ENCODE data around the gene EPHA4.

The EPHA4 gene

DNA sequence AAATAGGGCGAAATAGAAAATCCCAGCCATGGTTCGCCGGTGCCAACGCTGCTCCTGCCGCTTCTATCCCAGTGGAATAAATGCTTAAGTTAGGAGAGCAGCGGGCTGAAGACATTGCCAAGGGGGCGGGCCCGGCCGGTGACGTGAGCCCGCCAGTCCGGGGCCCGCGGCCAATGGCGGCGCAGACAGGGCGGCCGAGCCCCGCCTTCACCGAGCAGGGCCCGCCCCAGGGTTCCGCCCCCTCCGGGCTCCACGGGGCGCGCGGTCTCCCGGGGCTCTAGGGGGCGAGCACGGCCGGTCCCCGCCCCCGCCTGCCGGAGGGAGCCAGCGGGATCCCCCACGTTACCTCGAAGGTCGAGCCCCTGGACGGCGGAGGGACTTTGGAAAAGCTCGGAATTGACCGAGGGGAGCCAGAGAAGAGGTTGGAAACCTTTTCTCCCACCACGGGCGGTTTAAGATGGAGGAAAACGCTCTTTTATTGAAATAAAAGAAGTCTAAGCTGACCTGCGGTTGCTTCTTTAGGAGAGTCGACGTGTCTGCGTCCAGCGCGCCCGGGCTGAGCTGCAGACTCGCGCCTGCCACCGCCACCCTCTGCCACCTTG, at the start of gene EPHA4:
Gene EPHA4 (minus strand): TSS at position 86 of the 602 bp plus-strand sequence. CDS start 56 bp downstream, at position 30.
- DNase-seq = peak; percentile 4 to 20

- DNase-seq = no peak
These were observed 45.9 kb upstream of the EPHA4 start for GRCh38 chr2:221618007-221618406.

GRCh38 chr2:221616561-221616960, 44.5 kb upstream of the EPHA4 start:
- no peak for DNase-seq

DNA sequence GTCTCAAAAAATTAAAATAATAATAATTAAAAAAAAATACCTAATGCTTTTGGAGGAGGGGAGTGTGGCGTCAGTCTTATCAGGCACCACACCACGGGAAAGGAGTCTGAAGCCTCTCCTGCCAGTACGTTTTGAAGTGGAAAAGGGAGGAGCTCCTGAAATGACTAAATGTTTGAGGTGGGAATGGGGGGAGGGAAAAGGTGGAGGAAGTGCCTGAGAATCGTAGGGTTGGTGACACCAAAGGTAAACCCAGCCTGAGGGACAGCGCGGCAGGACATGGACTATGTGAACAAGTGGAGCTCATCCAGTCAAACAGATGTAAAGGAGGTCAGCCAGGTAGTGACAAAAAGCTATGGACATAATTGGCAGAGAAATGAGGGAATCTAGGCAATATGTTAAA, 42.2 kb upstream of the EPHA4 start:
- no peak for DNase-seq

- no peak for DNase-seq
These were observed 40.7 kb upstream of the EPHA4 start for GRCh38 chr2:221612800-221613199.

- no peak for DNase-seq
These were observed 40.1 kb upstream of the EPHA4 start for GRCh38 chr2:221612161-221612560.

DNA sequence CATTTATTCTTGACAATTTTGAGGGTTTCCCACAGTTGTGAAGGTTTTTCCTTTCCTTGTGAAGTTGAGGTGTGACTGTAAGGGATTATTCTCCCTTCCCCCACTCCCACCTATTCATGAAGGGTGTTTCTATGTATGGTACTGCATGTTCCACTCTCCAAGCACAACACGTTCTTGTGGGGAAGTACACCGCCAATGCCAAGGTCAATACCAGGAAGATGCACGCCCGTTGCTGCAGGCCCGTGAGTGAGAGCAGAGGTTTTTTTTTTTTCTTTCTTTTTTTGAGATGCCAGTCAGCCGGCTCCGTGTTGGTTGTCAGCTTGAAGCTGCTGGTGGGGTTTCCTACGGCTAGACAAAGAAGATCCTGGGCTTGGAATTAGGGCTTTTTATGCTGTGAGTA, 38.6 kb upstream of the EPHA4 start:
- no peak for DNase-seq

DNA sequence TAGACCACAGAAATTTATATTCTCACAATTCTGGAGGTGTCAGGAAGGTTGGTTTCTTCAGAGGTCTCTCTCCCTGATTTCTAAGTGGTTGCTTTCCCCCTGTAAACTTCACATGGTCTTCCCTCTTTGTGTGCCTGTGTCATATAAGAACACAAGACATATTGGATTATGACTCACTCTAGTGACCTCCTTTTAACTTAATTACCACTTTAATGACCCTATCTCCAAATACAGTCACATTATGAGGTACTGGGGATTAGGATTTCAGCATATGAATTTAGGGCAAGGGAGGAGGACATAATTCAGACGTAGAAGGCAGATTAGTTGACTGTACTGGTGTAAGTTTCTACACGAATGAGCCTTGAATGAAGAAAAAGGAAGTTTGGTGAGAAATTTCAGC, 38.2 kb upstream of the EPHA4 start:
- no peak for DNase-seq

DNA sequence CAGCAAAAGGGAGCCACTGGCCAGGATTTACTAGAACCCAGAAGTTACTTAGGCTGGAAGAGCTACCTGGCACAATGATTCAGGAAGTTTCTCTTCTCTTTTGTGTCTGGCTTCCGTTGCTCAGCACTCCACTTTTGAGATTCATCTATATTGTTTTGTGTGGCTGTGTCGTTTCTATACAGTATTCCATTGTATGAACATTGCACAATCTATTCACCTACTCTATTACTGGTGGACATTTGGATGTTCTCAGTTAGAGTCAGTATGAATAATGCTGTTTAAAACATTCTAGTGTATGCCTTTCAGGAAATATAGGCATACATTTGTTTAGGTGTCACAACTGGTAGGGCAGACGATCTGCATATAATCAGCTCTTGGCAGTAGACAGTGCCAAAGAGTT, 36.3 kb upstream of the EPHA4 start:
- DNase-seq = no peak

- DNase-seq = no peak
These were observed 34.3 kb upstream of the EPHA4 start for GRCh38 chr2:221606424-221606823.

DNA sequence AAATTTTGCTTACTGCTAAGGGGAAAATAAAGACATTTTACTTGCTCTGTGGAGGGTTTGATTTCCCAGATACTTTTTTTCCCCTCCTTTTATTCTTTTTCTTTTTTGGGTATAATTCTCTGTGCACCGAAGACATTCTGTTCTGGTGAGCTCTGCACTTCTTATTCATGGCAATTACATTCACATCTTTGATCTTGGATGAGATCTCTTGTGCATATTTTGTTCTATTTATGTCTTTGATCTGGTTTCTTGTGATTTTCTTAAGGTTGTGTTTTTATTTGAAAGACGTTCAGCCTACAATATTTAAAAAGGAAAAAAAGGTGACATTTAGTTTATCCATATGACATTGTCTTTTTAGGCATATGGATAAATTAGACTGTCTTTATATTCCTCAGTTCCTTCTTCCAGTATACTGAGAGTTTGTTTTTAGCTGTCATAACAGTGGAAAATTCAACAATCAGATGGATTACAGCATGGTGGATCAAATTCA, 33.7 kb upstream of the EPHA4 start:
- no peak for DNase-seq

- DNase-seq = no peak
These were observed 30.8 kb upstream of the EPHA4 start for GRCh38 chr2:221602938-221603337.

DNA sequence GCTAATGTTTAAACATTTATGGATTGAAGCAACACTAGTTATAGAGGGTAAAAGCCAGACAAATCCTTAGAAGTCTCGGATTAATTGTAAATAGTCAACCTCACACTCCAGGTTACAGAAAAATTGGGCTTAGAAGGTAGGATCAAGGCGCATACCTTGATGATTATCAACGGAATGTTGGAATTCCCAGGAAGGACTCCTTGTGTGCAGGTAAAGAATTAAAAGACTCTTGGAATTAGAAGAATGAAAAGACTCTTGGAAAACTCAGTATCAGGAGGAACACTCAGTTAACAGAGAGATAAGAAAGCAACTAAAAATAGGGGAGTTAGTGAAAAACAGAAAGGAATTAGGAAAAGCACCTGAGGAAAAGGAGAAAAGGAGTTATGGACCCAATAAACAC, 29.3 kb upstream of the EPHA4 start:
- no peak for DNase-seq

DNA sequence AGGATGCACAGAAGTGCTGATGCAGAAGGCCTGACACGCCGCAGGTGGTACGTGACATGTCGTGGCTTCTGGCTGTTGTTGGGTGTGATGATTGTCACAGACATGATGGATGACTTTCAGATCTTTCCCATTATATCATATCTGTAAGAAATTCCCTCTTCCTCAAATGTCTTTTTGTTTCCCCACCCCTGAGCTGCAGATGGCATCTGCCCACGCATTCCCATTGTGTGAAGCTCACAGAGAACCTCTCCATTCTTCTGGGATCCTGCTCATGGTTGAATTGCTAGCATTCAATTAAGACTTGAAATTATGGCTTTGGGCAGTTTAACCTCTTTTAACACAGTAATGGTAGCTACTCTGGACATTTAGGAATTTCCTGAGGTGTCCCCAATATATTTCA, 28.3 kb upstream of the EPHA4 start:
- DNase-seq = no peak

DNA sequence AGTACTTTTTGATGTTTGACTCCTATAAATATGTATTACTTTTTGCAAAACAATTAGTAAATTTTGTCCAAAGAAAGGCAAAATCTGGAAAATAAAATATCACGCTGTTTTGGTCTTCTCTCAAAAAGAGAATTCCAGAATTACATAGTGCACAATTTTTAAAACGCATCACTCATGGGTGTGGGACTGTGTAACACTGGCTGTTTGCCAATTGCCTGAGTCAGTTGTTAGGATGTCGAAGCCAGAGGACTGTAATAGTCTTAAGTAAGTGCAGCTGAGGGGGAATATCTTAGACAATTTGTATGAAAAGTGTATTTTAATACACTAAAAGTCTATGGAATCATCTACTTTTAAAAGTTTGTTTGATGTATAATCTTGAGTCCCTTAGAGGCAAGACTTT, 24.1 kb upstream of the EPHA4 start:
- no peak for DNase-seq

DNA sequence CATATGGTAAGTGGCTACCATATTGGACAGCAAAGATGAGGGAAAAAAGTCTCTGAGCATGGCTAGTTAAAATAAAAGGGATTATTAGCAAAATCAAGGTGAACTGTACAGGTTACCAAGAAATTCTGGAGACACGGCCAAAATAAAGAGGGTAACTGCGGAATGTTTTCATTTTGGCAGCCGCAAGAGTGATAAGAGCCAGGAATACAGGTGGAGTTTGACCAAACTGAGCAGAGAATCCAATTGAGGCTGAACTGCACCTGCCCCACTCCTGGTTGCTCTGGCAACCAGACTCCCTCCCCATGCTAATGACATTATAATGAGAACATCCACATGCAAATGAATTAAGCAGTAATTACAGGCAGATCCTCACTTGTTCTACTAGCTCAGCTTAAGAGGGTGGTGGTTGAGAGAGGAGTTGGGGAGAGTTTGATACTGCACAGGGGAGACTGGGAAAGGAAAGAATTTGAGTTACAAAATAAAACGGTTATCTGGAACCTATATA, 18.8 kb upstream of the EPHA4 start:
- no peak for DNase-seq

GRCh38 chr2:221589696-221590095, 17.6 kb upstream of the EPHA4 start:
- DNase-seq = no peak

DNA sequence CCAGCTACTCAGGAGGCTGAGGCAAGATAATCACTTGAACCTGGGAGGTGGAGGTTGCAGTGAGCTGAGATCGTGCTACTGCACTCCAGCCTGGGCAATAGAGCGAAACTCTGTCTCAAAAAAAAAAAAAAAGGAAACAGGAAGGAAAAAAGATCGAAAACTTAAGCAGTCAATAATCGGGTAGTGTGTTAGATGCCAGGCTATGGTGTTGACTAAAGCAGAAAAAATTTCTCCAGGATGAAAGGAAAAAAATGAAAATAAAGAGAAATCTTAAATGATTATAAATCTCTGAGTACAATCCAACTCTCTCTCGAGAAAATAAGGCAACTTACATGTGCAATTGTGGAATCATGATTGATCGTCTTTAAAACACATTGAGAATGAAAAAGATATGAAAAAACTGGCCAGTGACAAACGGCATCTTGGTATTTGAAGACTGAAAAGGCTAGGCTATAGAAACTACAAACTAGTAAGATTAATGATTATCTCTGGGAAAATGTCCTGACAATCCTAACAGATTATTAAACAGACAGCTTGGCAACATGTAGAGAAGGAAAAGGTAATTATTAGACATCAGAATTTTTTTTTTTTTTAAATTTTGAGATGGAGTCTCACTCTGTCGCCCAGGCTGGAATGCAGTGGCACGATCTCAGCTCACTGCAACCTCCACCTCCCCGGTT, 16.3 kb upstream of the EPHA4 start:
- no peak for DNase-seq

DNA sequence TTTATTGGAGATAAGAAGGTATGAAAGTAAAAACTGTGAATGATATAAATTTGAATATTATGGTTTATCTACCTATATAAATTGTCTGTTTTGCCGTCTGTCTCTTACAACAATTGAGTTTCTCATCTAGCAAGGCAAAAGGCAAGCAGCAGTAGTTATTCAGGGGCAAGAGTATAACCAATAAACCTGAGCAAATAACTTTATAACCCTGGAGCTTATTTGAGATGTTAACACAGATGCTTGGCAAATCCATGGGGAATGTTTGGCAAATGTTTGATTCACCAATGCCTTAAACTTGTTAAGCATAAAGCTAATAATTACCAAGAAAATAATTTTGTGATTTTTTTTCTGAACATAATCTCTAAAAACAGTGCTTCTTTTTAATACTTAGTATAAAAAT, 9.9 kb upstream of the EPHA4 start:
- no peak for DNase-seq

- DNase-seq = no peak
These were observed 2.1 kb upstream of the EPHA4 start for GRCh38 chr2:221574231-221574570.

DNA sequence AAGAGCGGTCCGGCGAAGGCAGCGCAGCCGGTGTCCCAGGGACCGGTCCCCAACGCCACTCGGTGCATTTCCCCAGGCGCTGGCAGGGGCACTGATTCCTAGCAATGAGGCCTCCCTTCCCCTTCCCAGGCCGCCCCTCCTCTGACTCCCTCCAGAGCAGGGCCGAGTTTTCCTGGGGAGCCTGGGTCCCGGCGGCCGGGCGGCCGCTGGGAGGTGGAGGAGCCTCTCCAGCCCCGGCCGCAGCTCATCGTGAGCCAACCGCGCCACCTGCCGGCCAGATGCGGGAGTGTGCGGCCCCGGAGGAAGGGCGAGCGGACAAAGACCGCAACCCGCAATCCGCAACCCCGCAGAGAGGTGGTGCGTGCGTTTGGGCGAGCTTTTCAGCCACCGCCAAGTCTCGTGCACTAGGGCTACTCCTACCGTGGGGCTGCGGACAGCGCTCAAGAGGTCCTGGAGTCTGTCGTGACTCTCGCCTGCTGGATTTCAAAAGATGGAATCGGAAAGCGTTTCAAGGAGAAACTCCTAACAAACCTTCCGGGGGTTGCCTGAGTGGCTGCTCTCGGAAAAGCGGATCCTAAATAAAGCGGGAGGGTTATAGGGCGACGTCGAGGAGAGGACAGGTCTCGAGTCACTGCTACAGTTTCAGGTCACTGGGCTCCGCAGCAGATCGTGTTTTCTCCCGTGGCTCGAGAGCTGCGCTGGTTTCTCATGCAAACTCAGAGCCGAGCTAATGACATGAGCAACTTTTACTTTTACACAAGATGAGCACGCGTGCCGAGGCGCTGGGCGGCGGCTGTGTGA, 1.5 kb upstream of the EPHA4 start:
- DNase-seq = peak; percentile 7 to 77

DNA sequence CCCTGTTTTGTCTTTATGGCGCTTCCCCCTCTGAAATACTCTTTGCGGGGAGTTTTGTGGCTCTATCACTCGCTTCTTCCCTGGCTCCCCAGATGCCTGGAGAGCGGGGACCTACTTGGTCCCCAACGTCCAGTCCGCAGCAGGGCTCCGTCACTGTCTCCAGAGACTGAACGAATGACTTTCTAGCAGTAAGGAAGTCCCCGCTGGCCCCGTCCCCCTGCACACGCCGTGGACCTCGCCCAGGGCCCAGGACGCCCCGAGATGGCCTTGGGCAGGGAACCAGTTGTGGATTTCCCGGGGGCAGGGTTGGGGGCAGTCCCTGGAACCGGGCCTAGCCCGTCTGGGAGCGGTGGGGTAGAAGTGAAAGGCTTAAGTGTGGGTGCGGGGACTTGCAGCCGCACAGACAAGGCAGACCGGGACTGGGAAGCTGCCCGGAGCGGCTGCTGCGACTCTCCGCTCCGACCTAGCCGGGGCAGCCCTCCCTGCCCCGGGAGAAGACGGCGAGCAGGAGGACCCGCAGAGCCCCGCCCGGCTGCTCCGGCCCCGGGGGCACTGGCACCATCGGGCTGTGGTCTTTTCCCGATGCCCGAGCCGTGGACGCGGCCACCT, 821 bp upstream of the EPHA4 start:
- DNase-seq = peak in 1 of 2 donors; percentile 48

DNA sequence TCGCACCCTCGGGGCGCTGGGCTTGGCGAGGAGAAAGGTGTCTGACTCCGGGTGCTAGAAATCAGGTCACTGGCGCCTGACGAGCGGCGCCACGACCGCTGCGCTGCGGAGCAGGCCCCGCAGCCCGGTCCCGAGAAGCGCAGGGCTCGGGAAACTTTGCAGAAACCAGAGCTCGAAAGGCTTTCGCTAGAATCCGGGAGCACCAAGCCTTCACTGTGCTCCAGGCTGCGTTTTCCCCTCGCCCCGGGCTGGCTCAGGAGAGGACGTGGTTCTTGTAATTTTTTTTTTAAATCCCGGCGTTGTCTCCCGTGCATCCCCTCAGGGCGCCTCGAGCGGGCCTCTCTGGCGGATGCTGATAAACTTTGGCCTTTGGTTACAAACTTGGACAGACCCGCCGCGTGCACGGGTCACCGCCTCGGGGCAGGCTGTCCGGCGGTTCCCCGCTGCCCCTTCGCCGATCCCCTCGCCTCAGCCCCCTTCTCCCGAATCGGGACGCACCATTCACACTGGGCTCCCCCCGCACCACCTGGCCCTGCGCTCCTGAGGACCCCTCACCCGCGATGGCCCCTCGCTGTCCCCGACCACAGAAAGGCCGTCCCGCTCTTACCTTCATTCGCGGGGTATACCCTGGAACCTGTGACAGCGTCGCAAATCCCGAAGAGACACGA, 419 bp downstream of the EPHA4 start:
- DNase-seq = no peak

All from bone marrow (tissue), 2 donors.